Glomerular endothelial cell (primary cell): ENCODE measurements around the gene FOXL2. TPM values are rescaled to one million over a fixed set of nuclear protein-coding genes. Genes with fewer than 3 reads are reported as not detected.

Experiments used
- DNase-seq: peaks from one replicate; pipeline ENCODE4 v3.0.0-alpha.2; 2011; ENCODE audit warnings: low read depth, low spot score; ENCODE audit errors: extremely low read depth
- total RNA-seq: library from RNA; depleted of rRNA; stranded (reverse); fragments of >200 nt; gene quantifications from 2 replicates; pipeline ENCODE4 v1.2.3, GENCODE V29; 2015

The FOXL2 gene
- total RNA-seq, 1 donor from 2014 or later, result 0.06 TPM

GRCh38 chr3:138898708-138899107 is 48.2 kb downstream of the FOXL2 start:
- no peak for DNase-seq

DNA sequence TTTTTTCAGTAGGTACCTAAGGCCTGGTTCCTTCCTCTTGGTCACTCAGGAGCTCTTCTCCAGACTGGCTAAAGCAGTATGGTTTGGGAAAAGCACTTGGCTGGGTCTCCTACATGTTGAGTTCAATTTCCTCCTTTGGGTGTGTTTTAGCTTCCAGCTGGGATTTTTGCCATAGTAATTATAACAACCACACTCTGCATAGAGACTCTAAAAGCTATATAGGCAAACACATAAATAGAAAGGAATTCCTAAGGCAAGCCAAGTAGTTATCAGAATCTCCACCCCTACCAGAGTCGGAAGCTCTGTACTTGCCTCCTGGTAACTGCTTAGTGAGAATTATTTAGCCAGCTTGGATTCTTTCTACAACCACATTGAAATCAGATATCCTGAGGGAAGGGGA is 48.6 kb downstream of the FOXL2 start:
- no peak for DNase-seq

Other genes with a start within 250 kb of the FOXL2 start
- 11.9 and 19.7 TPM in 2 replicates for gene PIK3CB, start 112.2 kb downstream of the FOXL2 start, total RNA-seq
- 0.78 TPM in 1 of 2 replicates, not detected in the other for gene FOXL2NB, start 80 bp upstream of the FOXL2 start, total RNA-seq
- not detected in 2 replicates for gene PRR23A, start 59.1 kb upstream of the FOXL2 start, total RNA-seq
- not detected in 2 replicates for gene PRR23B, start 73.8 kb upstream of the FOXL2 start, total RNA-seq
- gene PRR23C, start 97.8 kb upstream of the FOXL2 start, total RNA-seq, result not detected in 2 replicates